ENCODE measurements around the gene DOK4.
"Not testable (repeated sequence)": the region's sequence is repeated elsewhere in the genome, so short reads cannot be mapped to it uniquely, and the experiment has no call there.

Gene DOK4

GRCh38 chr16:57502048-57502775, 15.9 kb upstream of the DOK4 start:
- no peak for DNase-seq (ENCODE audit: low read depth in 3 of 3)

DNA sequence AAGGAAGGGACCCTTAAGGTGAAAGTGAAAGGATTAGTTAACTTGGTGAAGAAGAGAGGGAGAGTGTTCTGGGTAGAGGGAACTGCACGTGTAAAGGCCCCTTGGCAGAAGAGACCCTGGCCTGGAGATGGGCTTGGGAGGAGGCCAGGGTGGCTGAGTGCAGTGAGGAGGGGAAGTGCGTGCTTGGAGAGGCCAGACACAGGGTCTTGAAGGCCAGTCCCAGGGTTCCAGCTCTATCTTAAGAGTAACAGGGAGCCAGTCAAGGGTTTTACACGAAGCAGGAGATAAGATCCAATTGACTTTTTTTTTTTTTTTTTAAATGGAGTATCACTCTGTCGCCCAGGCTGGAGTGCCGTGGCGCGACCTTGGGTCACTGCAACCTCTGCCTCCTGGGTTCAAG, 15.2 kb upstream of the DOK4 start:
- DNase-seq (ENCODE audit: low read depth in 3 of 3), result no peak

DNA sequence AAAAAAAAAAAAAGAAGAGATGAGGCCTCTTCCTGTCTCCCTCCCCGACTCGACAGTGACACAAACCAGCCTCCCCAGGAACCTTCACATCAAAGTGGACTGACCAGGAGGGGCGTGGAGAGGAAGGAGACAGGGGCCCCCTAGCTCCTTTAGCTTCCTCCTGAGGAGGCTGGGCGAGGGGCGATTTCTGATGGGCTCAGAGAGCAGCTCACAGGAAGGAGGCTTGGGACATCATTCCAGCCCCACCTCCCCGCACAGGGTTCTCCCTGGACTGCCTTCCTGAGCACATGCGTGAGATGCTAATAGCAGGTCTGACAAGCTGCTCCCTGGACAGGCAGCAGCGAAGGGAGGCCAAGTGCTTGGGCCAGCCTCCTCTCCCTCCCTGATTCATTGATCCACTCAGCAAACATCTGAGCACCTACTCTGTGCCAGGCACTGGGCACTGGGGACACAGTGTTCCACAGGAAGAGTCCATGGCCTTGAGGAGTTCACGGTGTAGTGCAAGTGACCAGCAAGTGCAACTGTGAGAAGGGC, 14.4 kb upstream of the DOK4 start:
- peak in 1 of 3 experiments; percentile 9 for DNase-seq (ENCODE audit: low read depth in 3 of 3)

DNA sequence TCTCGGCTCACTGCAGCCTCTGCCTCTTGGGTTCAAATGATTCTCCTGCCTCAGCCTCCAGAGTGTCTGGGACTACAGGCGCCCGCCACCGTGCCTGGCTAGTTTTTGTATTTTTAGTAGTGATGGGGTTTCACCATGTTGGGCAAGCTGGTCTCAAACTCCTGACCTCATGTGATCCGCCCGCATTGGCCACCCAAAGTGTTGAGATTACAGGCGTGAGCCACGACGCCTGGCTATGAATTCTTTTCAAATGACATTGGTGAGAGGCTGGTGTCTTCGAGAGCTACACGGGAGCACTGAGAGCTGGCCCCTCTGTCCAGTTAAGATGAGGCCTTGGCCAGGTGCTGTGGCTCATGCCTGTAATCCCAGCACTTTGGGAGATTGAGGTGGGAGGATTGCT, 13.6 kb upstream of the DOK4 start:
- not testable (repeated sequence) for DNase-seq (ENCODE audit: low read depth in 3 of 3)

GRCh38 chr16:57498031-57498430, 11.7 kb upstream of the DOK4 start:
- DNase-seq (ENCODE audit: low read depth in 3 of 3), result no peak

DNA sequence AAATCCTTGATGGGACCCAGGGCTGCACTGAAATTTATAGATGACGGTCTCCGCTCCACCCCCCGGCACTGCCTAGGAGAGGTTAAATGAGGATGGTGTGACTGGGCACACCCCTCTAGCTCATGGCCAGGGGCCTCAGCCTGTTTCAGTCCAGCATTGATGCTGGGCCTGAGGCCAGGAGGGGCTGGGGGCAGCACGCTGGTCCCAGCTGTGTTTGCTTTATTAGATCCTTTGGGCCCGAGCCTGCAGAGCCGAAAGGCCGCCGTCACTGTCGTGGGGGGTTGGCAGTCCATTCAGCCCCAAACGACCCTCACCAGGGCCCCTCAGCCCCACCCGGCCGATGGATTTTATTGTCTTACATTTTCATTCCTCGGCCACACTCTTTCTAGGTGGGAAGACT, 10.8 kb upstream of the DOK4 start:
- no peak for DNase-seq (ENCODE audit: low read depth in 3 of 3)

DNA sequence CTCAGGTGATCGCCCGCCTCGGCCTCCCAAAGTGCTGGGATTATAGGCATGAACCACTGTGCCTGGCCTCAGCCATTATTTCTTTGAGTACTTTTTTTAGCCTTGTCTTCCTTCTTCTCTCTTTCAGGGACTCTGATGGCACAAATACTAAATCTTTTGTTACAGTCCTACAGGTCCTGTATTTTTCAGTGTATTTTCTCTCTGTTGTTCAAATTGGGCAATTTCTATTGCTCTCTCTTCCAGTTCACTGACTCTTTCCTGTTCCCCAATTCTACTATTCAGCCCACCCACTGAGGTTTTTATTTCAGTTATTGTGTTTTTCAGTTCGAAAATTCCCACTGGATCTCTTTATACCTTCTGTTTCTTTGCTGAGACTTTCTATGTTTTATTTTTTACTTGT, 7.5 kb upstream of the DOK4 start:
- DNase-seq (ENCODE audit: low read depth in 3 of 3), result no peak

DNA sequence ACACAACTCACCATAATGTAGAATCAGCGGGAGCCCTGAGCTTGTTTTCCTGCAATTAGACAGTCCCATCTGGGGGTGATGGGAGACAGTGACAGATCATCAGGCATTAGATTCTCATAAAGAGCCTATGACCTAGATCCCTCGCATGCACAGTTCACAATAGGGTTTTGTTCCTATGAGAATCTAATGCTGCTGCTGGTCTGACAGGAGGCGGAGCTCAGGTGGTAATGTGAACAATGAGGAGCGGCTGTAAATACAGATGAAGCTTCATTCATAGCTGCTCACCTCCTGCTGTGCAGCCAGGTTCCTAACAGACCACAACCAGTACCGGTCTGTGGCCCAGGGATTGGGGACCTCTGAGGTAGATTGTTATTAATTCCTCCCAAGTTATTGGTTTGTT, 2.9 kb upstream of the DOK4 start:
- DNase-seq (ENCODE audit: low read depth in 3 of 3), result no peak

GRCh38 chr16:57486858-57487834, 853 bp upstream of the DOK4 start:
- no peak for DNase-seq (ENCODE audit: low read depth in 3 of 3)

- DNase-seq (ENCODE audit: low read depth in 3 of 3), result no peak
Observed at GRCh38 chr16:57485091-57485915, 990 bp downstream of the DOK4 start.

GRCh38 chr16:57484515-57485005, 1.7 kb downstream of the DOK4 start:
- no peak for DNase-seq (ENCODE audit: low read depth in 3 of 3)

DNA sequence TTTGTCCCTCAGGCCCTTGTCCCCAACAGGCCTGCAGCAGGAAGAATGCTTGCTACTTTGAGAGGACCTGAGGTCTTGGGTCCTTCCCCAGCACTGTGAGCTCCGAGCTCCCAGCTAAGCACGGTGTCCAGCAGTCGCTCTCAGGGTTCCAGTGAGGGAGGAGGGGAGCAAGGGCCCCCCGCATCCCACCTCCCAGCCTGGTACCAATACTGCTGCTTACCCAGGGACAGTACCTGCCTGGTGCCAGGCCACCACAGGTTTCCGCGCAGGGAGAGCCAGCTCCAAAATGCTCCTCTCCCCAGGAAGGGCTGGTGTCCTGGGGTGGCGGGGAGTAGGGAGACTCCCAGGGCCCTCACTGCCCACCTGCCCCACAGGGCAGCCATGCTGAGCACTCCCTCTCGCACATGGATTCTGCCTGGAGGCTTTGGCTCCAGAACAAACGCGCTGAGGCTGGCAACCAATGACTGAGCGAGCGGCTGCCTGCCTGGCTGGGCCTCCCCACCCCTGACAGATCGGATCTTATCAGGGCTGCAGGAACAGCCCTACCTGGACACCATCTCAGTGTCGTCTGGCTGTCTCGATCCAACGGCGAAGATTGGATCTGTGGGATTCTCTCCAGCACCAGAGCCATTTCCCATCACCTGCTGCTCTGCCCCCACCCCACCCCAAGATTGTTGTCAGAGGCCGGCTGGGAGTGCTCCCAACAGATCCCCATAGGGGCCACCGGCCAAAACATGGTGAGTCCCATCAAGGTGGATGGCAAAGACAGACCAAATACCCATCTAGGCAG, 2.4 kb downstream of the DOK4 start:
- DNase-seq (ENCODE audit: low read depth in 3 of 3), result no peak

DNA sequence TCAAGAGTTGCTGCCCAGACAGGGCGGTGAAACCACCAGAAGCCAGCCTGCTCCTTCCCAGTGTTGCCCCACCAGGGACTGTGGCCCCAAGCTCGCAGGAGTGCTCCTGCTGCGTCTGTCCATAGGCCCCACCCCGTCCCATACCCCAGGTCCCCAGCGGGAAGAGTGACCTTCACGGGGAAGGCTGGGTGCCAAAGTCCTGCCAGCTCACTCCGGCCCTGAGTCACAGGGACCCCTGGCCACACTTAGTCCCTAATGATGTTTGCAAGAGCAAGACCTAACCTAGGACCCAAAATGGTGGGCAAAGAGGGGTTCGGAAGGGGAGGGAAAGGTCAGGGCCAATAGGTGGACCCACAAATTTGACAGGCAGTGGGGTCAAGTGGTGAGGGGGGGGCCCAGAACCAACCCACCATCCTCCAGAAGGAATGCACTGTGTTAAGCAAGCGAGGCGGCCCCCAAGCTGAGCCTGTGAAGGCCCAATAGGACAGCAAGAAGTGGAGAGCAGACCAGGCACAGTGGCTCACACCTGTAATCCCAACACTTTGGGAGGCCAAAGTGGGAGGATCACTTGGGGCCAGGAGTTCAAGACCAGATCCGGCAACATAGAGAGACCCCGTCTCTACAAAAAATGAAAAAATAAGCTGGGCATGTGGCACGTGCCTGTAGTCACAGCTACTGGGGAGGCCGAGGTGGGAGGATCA, 3.3 kb downstream of the DOK4 start:
- no peak for DNase-seq (ENCODE audit: low read depth in 3 of 3)

GRCh38 chr16:57481421-57481820, 4.9 kb downstream of the DOK4 start:
- no peak for DNase-seq (ENCODE audit: low read depth in 3 of 3)

- no peak for DNase-seq (ENCODE audit: low read depth in 3 of 3)
Observed at GRCh38 chr16:57480754-57481230, 5.5 kb downstream of the DOK4 start.

- DNase-seq (ENCODE audit: low read depth in 3 of 3), result no peak
Observed at GRCh38 chr16:57479976-57480753, 6.1 kb downstream of the DOK4 start.

DNA sequence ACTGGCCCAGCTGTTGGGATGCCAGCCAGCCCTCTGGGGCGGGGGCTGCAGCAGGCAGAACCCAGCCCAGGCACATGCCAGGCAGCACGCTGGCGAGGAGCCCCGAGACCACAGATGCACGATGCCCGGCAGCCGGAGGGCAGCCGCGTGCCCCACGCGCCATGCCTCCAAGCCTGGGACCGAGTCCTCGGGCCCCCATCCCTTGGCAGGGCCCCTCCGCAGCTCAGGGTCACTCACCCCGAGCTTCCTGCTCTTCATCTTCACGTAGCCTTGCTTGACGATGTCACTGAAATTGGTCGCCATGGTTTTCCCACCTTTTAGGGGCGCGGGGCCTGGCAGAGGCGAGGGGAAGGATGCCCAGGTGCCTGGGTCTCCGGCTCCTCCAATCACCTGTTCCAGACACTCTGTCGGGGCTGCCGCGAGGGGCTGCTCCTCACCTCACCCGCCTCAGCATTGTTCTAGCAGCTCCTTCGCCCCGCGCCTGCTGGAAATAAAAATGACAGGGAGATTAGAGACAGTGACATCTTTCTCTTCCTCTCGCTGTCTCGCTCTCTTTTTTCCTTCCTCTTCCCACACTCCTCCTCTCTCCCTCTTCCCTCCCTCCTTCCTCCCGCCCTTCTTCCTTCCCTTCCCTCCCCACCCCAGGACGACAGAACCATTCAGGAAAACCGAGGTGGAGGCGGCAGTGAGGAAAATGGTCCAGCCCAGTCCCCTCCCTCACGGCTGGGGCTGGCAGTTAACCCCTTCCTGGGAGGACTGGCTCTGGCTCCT, 6.9 kb downstream of the DOK4 start:
- no peak for DNase-seq (ENCODE audit: low read depth in 3 of 3)

- no peak for DNase-seq (ENCODE audit: low read depth in 3 of 3)
Observed at GRCh38 chr16:57478396-57479204, 7.7 kb downstream of the DOK4 start.

All from stimulated activated CD4-positive, alpha-beta T cell treated with anti-CD3 and anti-CD28 coated beads, TNF-alpha, amount 100 ng/mL, for 24 hours (primary cell).